ENCODE data around the gene IFNAR1.
"Not testable (repeated sequence)": the region's sequence is repeated elsewhere in the genome, so short reads cannot be mapped to it uniquely, and the experiment has no call there.

Gene IFNAR1

GRCh38 chr21:33360881-33361602, 36.3 kb downstream of the IFNAR1 start:
- Histone ChIP-seq H3K27ac (peak overlapping the region; percentile 94), H3K36me3 (peaks cover 29% of the 10 kb centered on the region), H3K27me3 (no peaks in the 10 kb centered on the region), H3K4me3 (ENCODE audit: low read depth in 1 of 2, low read length in 1 of 2) (peak overlapping the region; percentile 58 to 70), H3K4me1 (ENCODE audit: control insufficient read depth in 1 of 2, insufficient read depth in 1 of 2, low read depth in 1 of 2, low read length in 1 of 2) (peaks cover 55 to 56% of the 10 kb centered on the region in 2 experiments), H3K9me3 (no peaks in the 10 kb centered on the region)
- peak; percentile 90 for TF ChIP-seq CTCF (IDR thresholded peaks at IDR 0.05)

- peak; percentile 31 for TF ChIP-seq CTCF (IDR thresholded peaks at IDR 0.05)
- H3K4me1 ChIP-seq (ENCODE audit: control insufficient read depth in 1 of 2, insufficient read depth in 1 of 2, low read depth in 1 of 2, low read length in 1 of 2) = peaks cover 62 to 63% of the 10 kb centered on the region in 2 experiments
- H3K27me3 ChIP-seq = no peaks in the 10 kb centered on the region
- peak overlapping the region; percentile 94 for H3K27ac ChIP-seq
- peak overlapping the region; percentile 58 to 70 for H3K4me3 ChIP-seq (ENCODE audit: low read depth in 1 of 2, low read length in 1 of 2)
- H3K36me3 ChIP-seq = peaks cover 19% of the 10 kb centered on the region
- no peaks in the 10 kb centered on the region for H3K9me3 ChIP-seq
Measured at GRCh38 chr21:33362044-33362555, 37.3 kb downstream of the IFNAR1 start.

- H3K36me3 ChIP-seq, H3K9me3 ChIP-seq: not testable (repeated sequence)
- peak overlapping the region; percentile 94 for H3K27ac ChIP-seq
Measured at GRCh38 chr21:33363911-33364609, 39.3 kb downstream of the IFNAR1 start.

GRCh38 chr21:33364830-33365229, 40.1 kb downstream of the IFNAR1 start:
- no peaks in the 10 kb centered on the region for H3K9me3 ChIP-seq
- H3K36me3 ChIP-seq = peaks cover under 1% of the 10 kb centered on the region
- peaks cover 78 to 80% of the 10 kb centered on the region in 2 experiments for H3K4me1 ChIP-seq (ENCODE audit: control insufficient read depth in 1 of 2, insufficient read depth in 1 of 2, low read depth in 1 of 2, low read length in 1 of 2)
- peak overlapping the region; percentile 23 to 27 for H3K4me3 ChIP-seq (ENCODE audit: low read depth in 1 of 2, low read length in 1 of 2)
- no peaks in the 10 kb centered on the region for H3K27me3 ChIP-seq
- peak overlapping the region; percentile 94 for H3K27ac ChIP-seq
- TF ChIP-seq CTCF (IDR thresholded peaks at IDR 0.05) = no peak

More at GRCh38 chr21:33363911-33364609, 39.3 kb downstream of the IFNAR1 start:
- peaks cover 78 to 80% of the 10 kb centered on the region in 2 experiments for H3K4me1 ChIP-seq (ENCODE audit: control insufficient read depth in 1 of 2, insufficient read depth in 1 of 2, low read depth in 1 of 2, low read length in 1 of 2)
- not testable (repeated sequence) for H3K27me3 ChIP-seq
- TF ChIP-seq CTCF (IDR thresholded peaks at IDR 0.05) = peak; percentile 48
- H3K4me3 ChIP-seq (ENCODE audit: low read depth in 1 of 2, low read length in 1 of 2) = peak overlapping the region; percentile 15 to 36

- Histone ChIP-seq H3K27ac (peak overlapping the region; percentile 71), H3K9me3 (no peaks in the 10 kb centered on the region), H3K4me1 (ENCODE audit: control insufficient read depth in 1 of 2, insufficient read depth in 1 of 2, low read depth in 1 of 2, low read length in 1 of 2) (peaks cover 58 to 61% of the 10 kb centered on the region in 2 experiments), H3K27me3 (no peaks in the 10 kb centered on the region), H3K36me3 (no peaks in the 10 kb centered on the region), H3K4me3 (ENCODE audit: low read depth in 1 of 2, low read length in 1 of 2) (no peak overlapping the region)
- no peak for TF ChIP-seq CTCF (IDR thresholded peaks at IDR 0.05)
Measured at GRCh38 chr21:33367309-33367973, 42.7 kb downstream of the IFNAR1 start.

All from neutrophil (primary cell).